Measurements from ENCODE around the gene IFRD2.
A peak's percentile ranks its signal among the peaks of the same experiment; 100 is the strongest.
"Not testable (repeated sequence)": the region's sequence is repeated elsewhere in the genome, so short reads cannot be mapped to it uniquely, and the experiment has no call there.

Gene IFRD2

GRCh38 chr3:50279255-50280016, 12.8 kb downstream of the IFRD2 start:
- no peak for DNase-seq

- no peak for DNase-seq
Observed at GRCh38 chr3:50278880-50279224, 13.4 kb downstream of the IFRD2 start, which contains the start of gene LSMEM2. Gene LSMEM2, plus strand, starts transcription at chr3:50279087. Its CDS starts 27 bp downstream, at chr3:50279114.

- DNase-seq = no peak
Observed at GRCh38 chr3:50278123-50278879, 13.9 kb downstream of the IFRD2 start.

- DNase-seq = no peak
Observed at GRCh38 chr3:50276762-50277101, 15.5 kb downstream of the IFRD2 start.

- no peak for DNase-seq
Observed at GRCh38 chr3:50275996-50276761, 16.1 kb downstream of the IFRD2 start.

GRCh38 chr3:50275141-50275995, 16.9 kb downstream of the IFRD2 start:
- no peak for DNase-seq

- DNase-seq = no peak
Observed at GRCh38 chr3:50274371-50275104, 17.7 kb downstream of the IFRD2 start.

GRCh38 chr3:50273689-50274065, 18.6 kb downstream of the IFRD2 start:
- DNase-seq = no peak

- peak; percentile 63 for DNase-seq
Observed at GRCh38 chr3:50272911-50273688, 19.1 kb downstream of the IFRD2 start.

- DNase-seq = not testable (repeated sequence)
Observed at GRCh38 chr3:50272538-50272910, 19.7 kb downstream of the IFRD2 start.

GRCh38 chr3:50271314-50271936, 20.8 kb downstream of the IFRD2 start:
- no peak for DNase-seq

- no peak for DNase-seq
Observed at GRCh38 chr3:50270422-50271224, 21.6 kb downstream of the IFRD2 start.

- DNase-seq = no peak
Observed at GRCh38 chr3:50269977-50270413, 22.2 kb downstream of the IFRD2 start.

- DNase-seq = no peak
Observed at GRCh38 chr3:50269460-50269859, 22.8 kb downstream of the IFRD2 start.

- DNase-seq = no peak
Observed at GRCh38 chr3:50268703-50269451, 23.4 kb downstream of the IFRD2 start, which contains the start of gene SEMA3B. Gene SEMA3B, plus strand, starts transcription at chr3:50269147. Its CDS starts 94 bp downstream, at chr3:50269241.

- no peak for DNase-seq
Observed at GRCh38 chr3:50268276-50268675, 24.0 kb downstream of the IFRD2 start.

- DNase-seq = no peak
Observed at GRCh38 chr3:50267280-50267913, 24.8 kb downstream of the IFRD2 start.

- DNase-seq = no peak
Observed at GRCh38 chr3:50266836-50267235, 25.4 kb downstream of the IFRD2 start.

Data from NK-92 treated with Interleukin-12 subunit alpha and Interleukin-12 subunit beta, amount 100 ng/mL, for 24 hours (cell line).